Kidney tubule cell (primary cell): ENCODE data around the gene CFAP45.
"Not testable (repeated sequence)": the region's sequence is repeated elsewhere in the genome, so short reads cannot be mapped to it uniquely, and the experiment has no call there.

Experiments
- DNase-seq: peaks from one replicate; pipeline ENCODE4 v3.0.0-alpha.2; 2018; ENCODE audit warnings: low spot score

The CFAP45 gene

GRCh38 chr1:159904036-159904435 lies 4.1 kb upstream of the CFAP45 start:
- not testable (repeated sequence) for DNase-seq

GRCh38 chr1:159902541-159902940 lies 2.6 kb upstream of the CFAP45 start:
- no peak for DNase-seq

GRCh38 chr1:159900755-159901360 lies 893 bp upstream of the CFAP45 start:
- no peak for DNase-seq

GRCh38 chr1:159899634-159900033 lies 331 bp downstream of the CFAP45 start:
- not testable (repeated sequence) for DNase-seq

GRCh38 chr1:159898527-159898926 lies 1.4 kb downstream of the CFAP45 start:
- no peak for DNase-seq

- DNase-seq: no peak
Observed at GRCh38 chr1:159897962-159898361, 2.0 kb downstream of the CFAP45 start.

GRCh38 chr1:159896546-159896930 lies 3.4 kb downstream of the CFAP45 start:
- DNase-seq: no peak

- no peak for DNase-seq
Observed at GRCh38 chr1:159895836-159896545, 4.0 kb downstream of the CFAP45 start.

GRCh38 chr1:159895286-159895685 lies 4.7 kb downstream of the CFAP45 start:
- DNase-seq: no peak

GRCh38 chr1:159892944-159893343 lies 7.0 kb downstream of the CFAP45 start:
- peak; percentile 41 for DNase-seq

GRCh38 chr1:159891275-159892157 lies 8.4 kb downstream of the CFAP45 start:
- peak; percentile 95 for DNase-seq

GRCh38 chr1:159890390-159890789 lies 9.6 kb downstream of the CFAP45 start:
- DNase-seq: no peak

GRCh38 chr1:159889821-159890252 lies 10.1 kb downstream of the CFAP45 start:
- peak; percentile 90 for DNase-seq

GRCh38 chr1:159889202-159889601 lies 10.8 kb downstream of the CFAP45 start:
- DNase-seq: peak; percentile 19

- no peak for DNase-seq
Observed at GRCh38 chr1:159884296-159884695, 15.7 kb downstream of the CFAP45 start.

GRCh38 chr1:159883134-159883533 lies 16.8 kb downstream of the CFAP45 start:
- no peak for DNase-seq

- peak; percentile 70 for DNase-seq
Observed at GRCh38 chr1:159882527-159882862, 17.5 kb downstream of the CFAP45 start.

- DNase-seq: peak; percentile 100
Observed at GRCh38 chr1:159881622-159882526, 18.1 kb downstream of the CFAP45 start.

GRCh38 chr1:159880430-159880829 lies 19.5 kb downstream of the CFAP45 start:
- no peak for DNase-seq

GRCh38 chr1:159879977-159880376 lies 20.0 kb downstream of the CFAP45 start:
- peak; percentile 41 for DNase-seq

- DNase-seq: no peak
Observed at GRCh38 chr1:159879136-159879535, 20.8 kb downstream of the CFAP45 start.
